HepG2 (cell line): ENCODE results near the gene TIGD6. TPM values are rescaled to one million over a fixed set of nuclear protein-coding genes. Genes with fewer than 3 reads are reported as not detected.

Experiments used
- HIVEP1 ChIP-seq: sonication (generic); formaldehyde crosslinking; IDR thresholded peaks from 2 replicates; pipeline ENCODE4 v1.4.0; 2020; ENCODE audit warnings: mild to moderate bottlenecking, missing genetic modification reagents
- KDM4B ChIP-seq: sonication (generic); formaldehyde crosslinking; IDR thresholded peaks from 2 replicates; pipeline ENCODE4 v1.4.0; 2020; ENCODE audit warnings: missing genetic modification reagents
- MAFG ChIP-seq: sonication (generic); formaldehyde crosslinking; IDR thresholded peaks from 2 replicates; pipeline ENCODE4 v1.5.1; 2020; ENCODE audit warnings: mild to moderate bottlenecking, missing genetic modification reagents
- SMAD9 ChIP-seq: sonication (generic); formaldehyde crosslinking; IDR thresholded peaks from 2 replicates; pipeline ENCODE4 v1.5.1; 2020; ENCODE audit warnings: mild to moderate bottlenecking, missing genetic modification reagents
- TAF15 ChIP-seq: fragments of 200-400 bp; formaldehyde crosslinking; IDR thresholded peaks from one replicate; pipeline ENCODE4 v1.6.1; 2018; ENCODE audit warnings: mild to moderate bottlenecking, low read depth, low read length; ENCODE audit not compliant: poor library complexity, severe bottlenecking
- TMF1 ChIP-seq: sonication (generic); formaldehyde crosslinking; IDR thresholded peaks from 2 replicates; pipeline ENCODE4 v1.8.1; 2022; ENCODE audit warnings: low read depth, missing genetic modification reagents
- ZFX ChIP-seq: sonication (generic); formaldehyde crosslinking; IDR thresholded peaks from 2 replicates; pipeline ENCODE4 v1.4.0; 2020; ENCODE audit warnings: mild to moderate bottlenecking, low read depth, missing genetic modification reagents, moderate library complexity
- ZMYM4 ChIP-seq: sonication (generic); formaldehyde crosslinking; IDR thresholded peaks from 2 replicates; pipeline ENCODE4 v1.8.1; 2023; ENCODE audit warnings: mild to moderate bottlenecking, missing genetic modification reagents
- ZNF225 ChIP-seq: sonication (generic); formaldehyde crosslinking; IDR thresholded peaks from 2 replicates; pipeline ENCODE4 v1.4.0; 2020; ENCODE audit warnings: mild to moderate bottlenecking, missing genetic modification reagents
- ZNF296 ChIP-seq: sonication (generic); formaldehyde crosslinking; conservative IDR thresholded peaks from 2 replicates; pipeline ENCODE4 v1.5.0; 2020; ENCODE audit warnings: mild to moderate bottlenecking, missing genetic modification reagents
- ZNF441 ChIP-seq: sonication (generic); formaldehyde crosslinking; IDR thresholded peaks from 2 replicates; pipeline ENCODE4 v1.7.0; 2021; ENCODE audit warnings: missing genetic modification reagents, borderline replicate concordance
- ZNF558 ChIP-seq: sonication (generic); formaldehyde crosslinking; IDR thresholded peaks from 2 replicates; pipeline ENCODE4 v1.9.0; 2022; ENCODE audit warnings: mild to moderate bottlenecking, missing genetic modification reagents, borderline replicate concordance
- ZNF598 ChIP-seq: sonication (generic); formaldehyde crosslinking; IDR thresholded peaks from 2 replicates; pipeline ENCODE4 v1.5.1; 2020; ENCODE audit warnings: mild to moderate bottlenecking, missing genetic modification reagents, borderline replicate concordance
- ZNF614 ChIP-seq: IDR thresholded peaks from 2 replicates; pipeline ENCODE4 v1.6.1; 2018; ENCODE audit warnings: missing biosample characterization, missing genetic modification reagents, inconsistent platforms, borderline replicate concordance
- ZNF703 ChIP-seq: sonication (generic); formaldehyde crosslinking; IDR thresholded peaks from 2 replicates; pipeline ENCODE4 v1.5.1; 2020; ENCODE audit warnings: missing genetic modification reagents, mild to moderate bottlenecking, moderate library complexity, borderline replicate concordance
- ZNF737 ChIP-seq: sonication (generic); formaldehyde crosslinking; IDR thresholded peaks from 2 replicates; pipeline ENCODE4 v1.5.0; 2020; ENCODE audit warnings: missing genetic modification reagents, mild to moderate bottlenecking, borderline replicate concordance
- ZNF766 ChIP-seq: sonication (generic); formaldehyde crosslinking; IDR thresholded peaks from 2 replicates; pipeline ENCODE4 v1.5.0; 2020; ENCODE audit warnings: missing genetic modification reagents, borderline replicate concordance
- ZNF775 ChIP-seq: sonication (generic); formaldehyde crosslinking; IDR thresholded peaks from 2 replicates; pipeline ENCODE4 v1.4.0; 2020; ENCODE audit warnings: missing genetic modification reagents, mild to moderate bottlenecking, moderate library complexity, borderline replicate concordance
- polyA plus RNA-seq, 8 experiments: library from polyadenylated mRNA; depleted of rRNA in 3 of 8; stranded (reverse) in 7 of 8; unstranded in 1 of 8; fragments of >200 nt; fragmentation: Illumina TruSeq in 4 of 8; extraction: Trizol in 4 of 8; gene quantifications; 2 replicates each; pipeline versions ENCODE4 v1.2.1 to v1.2.3, GENCODE V29; 2011 to 2016; ENCODE audit warnings: low read depth in 4 of 8, missing spikeins in 1 of 8, mixed read lengths in 1 of 8; ENCODE audit not compliant: insufficient read depth in 1 of 8
- total RNA-seq, 5 experiments: library from RNA; depleted of rRNA; stranded (reverse); fragments of >200 nt; fragmentation: Illumina TruSeq; extraction: Trizol; gene quantifications; 2 replicates each; pipeline ENCODE4 v1.2.3, GENCODE V29; 2016; ENCODE audit warnings: low read depth in 1 of 5
- TF ChIP-seq, protein P1 (sequence below), 2 experiments: fragments of 450-650 bp in 1 of 2; sonication (generic) in 1 of 2; formaldehyde crosslinking; IDR thresholded peaks; 2 replicates each; pipeline versions ENCODE4 v1.5.0 to v1.8.0; 2020 to 2022; ENCODE audit warnings: mild to moderate bottlenecking in 1 of 2, missing genetic modification reagents in 1 of 2
- TF ChIP-seq, protein P2 (sequence below): sonication (generic); formaldehyde crosslinking; IDR thresholded peaks from 2 replicates; pipeline ENCODE4 v1.4.0; 2020; ENCODE audit warnings: missing genetic modification reagents
- TF ChIP-seq, protein P3 (sequence below): sonication (generic); formaldehyde crosslinking; IDR thresholded peaks from 2 replicates; pipeline ENCODE4 v1.4.0; 2020; ENCODE audit warnings: low read depth, missing genetic modification reagents
- TF ChIP-seq, protein P4 (sequence below): IDR thresholded peaks from 2 replicates; pipeline ENCODE4 v1.6.1; 2016; ENCODE audit warnings: missing compliant biosample characterization, missing genetic modification reagents, borderline replicate concordance

TIGD6 gene
- total and polyA plus RNA-seq, 2 of the 13 experiments (the other 11 are each of a cell fraction or from before 2014, with no cell fraction given): 2.1 to 2.9 TPM

DNA sequence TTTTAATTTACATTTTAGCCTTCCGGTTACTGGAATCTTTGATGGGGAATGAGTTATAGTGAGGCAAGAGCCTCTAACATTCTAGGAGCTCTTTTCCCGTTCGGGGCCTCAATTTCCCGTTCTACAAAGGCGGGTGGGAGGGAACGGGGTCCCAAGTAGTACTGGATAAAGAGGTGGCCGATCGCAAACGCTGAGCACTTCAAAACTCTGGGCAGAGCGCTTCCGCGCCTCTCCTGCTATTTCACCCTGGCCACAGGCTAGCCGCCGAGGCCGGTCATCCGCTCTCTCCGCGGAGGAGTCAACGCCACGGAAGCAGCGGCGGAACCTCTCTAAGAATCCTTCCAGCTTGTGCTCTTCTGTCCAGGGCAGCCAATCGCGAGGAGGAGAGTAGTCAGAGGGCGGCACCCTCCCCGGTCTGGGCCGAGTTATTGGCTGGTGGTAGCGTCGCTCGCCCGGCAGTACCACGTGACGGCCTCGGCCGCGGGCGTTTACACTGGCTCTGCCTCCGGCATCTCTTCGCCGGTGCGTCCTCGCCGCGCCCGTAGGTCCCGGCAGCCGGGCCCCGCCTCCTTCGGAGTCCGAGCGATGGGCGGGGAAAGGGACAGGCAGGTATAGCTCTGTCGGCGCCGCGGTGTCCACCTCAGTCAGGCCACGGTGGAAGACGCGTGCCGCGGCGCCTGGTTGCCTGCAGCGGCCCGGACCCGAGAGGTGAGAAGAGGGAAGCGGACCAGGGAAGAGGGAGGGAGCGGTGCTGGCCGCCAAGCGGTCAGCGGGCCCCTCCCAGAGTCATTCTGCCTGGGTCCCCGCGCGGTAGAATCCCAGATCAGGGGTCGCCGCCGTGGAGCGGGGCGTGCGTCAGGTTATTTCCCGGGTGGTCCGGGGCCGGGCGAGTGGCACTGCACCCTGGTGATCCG, 39.9 kb downstream of the TIGD6 start, which contains the start of gene SLC26A2 (continued):
- TF ChIP-seq, protein P1, sequence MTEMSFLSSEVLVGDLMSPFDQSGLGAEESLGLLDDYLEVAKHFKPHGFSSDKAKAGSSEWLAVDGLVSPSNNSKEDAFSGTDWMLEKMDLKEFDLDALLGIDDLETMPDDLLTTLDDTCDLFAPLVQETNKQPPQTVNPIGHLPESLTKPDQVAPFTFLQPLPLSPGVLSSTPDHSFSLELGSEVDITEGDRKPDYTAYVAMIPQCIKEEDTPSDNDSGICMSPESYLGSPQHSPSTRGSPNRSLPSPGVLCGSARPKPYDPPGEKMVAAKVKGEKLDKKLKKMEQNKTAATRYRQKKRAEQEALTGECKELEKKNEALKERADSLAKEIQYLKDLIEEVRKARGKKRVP (CRISPR knock-in tag; IDR thresholded peaks at IDR 0.05): 0 out of 4 replicates have a peak, but pooled peaks of 1 of the 2 experiments have one; percentile 35
- TF ChIP-seq, protein P2, sequence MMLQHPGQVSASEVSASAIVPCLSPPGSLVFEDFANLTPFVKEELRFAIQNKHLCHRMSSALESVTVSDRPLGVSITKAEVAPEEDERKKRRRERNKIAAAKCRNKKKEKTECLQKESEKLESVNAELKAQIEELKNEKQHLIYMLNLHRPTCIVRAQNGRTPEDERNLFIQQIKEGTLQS (CRISPR knock-in tag): no peak; the same call in 1 of the 2 replicates
- TF ChIP-seq ZNF614 (peak; percentile 23; the same call in 1 of the 2 replicates), ZFX (CRISPR knock-in tag) (peak; percentile 69; the same call in 1 of the 2 replicates), ZNF703 (CRISPR knock-in tag) (peak; percentile 51; the same call in 1 of the 2 replicates), TAF15 (peak; percentile 40), MAFG (no peak), ZNF225 (CRISPR knock-in tag) (peak; percentile 81; the same call in 1 of the 2 replicates), HIVEP1 (0 out of 2 replicates have a peak, but pooled peaks have one; percentile 30), SMAD9 (no peak), ZNF737 (CRISPR knock-in tag) (no peak; the same call in 1 of the 2 replicates), ZMYM4 (CRISPR knock-in tag) (peak; percentile 93), ZNF775 (CRISPR knock-in tag) (no peak), TMF1 (peak; percentile 71; the same call in 1 of the 2 replicates), ZNF558 (CRISPR knock-in tag) (peak; percentile 83; the same call in 1 of the 2 replicates), ZNF598 (CRISPR knock-in tag) (no peak), ZNF766 (CRISPR knock-in tag) (no peak), KDM4B (CRISPR knock-in tag) (peak; percentile 77), ZNF441 (CRISPR knock-in tag) (no peak), ZNF296 (no peak)
- TF ChIP-seq, protein P3, sequence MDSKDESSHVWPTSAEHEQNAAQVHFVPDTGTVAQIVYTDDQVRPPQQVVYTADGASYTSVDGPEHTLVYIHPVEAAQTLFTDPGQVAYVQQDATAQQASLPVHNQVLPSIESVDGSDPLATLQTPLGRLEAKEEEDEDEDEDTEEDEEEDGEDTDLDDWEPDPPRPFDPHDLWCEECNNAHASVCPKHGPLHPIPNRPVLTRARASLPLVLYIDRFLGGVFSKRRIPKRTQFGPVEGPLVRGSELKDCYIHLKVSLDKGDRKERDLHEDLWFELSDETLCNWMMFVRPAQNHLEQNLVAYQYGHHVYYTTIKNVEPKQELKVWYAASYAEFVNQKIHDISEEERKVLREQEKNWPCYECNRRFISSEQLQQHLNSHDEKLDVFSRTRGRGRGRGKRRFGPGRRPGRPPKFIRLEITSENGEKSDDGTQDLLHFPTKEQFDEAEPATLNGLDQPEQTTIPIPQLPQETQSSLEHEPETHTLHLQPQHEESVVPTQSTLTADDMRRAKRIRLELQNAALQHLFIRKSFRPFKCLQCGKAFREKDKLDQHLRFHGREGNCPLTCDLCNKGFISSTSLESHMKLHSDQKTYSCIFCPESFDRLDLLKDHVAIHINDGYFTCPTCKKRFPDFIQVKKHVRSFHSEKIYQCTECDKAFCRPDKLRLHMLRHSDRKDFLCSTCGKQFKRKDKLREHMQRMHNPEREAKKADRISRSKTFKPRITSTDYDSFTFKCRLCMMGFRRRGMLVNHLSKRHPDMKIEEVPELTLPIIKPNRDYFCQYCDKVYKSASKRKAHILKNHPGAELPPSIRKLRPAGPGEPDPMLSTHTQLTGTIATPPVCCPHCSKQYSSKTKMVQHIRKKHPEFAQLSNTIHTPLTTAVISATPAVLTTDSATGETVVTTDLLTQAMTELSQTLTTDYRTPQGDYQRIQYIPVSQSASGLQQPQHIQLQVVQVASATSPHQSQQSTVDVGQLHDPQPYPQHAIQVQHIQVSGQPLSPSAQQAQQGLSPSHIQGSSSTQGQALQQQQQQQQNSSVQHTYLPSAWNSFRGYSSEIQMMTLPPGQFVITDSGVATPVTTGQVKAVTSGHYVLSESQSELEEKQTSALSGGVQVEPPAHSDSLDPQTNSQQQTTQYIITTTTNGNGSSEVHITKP (CRISPR knock-in tag): 0 out of 2 replicates have a peak, but pooled peaks have one; percentile 38
- TF ChIP-seq, protein P4, sequence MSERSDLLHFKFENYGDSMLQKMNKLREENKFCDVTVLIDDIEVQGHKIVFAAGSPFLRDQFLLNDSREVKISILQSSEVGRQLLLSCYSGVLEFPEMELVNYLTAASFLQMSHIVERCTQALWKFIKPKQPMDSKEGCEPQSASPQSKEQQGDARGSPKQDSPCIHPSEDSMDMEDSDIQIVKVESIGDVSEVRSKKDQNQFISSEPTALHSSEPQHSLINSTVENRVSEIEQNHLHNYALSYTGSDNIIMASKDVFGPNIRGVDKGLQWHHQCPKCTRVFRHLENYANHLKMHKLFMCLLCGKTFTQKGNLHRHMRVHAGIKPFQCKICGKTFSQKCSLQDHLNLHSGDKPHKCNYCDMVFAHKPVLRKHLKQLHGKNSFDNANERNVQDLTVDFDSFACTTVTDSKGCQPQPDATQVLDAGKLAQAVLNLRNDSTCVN (CRISPR knock-in tag): peak; percentile 49; the same call in 1 of the 2 replicates
